GM23338 (cell line): ENCODE measurements around the gene SLC35G2. TPM values are rescaled to one million over a fixed set of nuclear protein-coding genes. Genes with fewer than 3 reads are reported as not detected.
"Not testable (repeated sequence)": the region's sequence is repeated elsewhere in the genome, so short reads cannot be mapped to it uniquely, and the experiment has no call there.

Experiments
- ATAC-seq: fragments of 200-7000 bp; cut with Tn5 transposase; 3 replicates; pipeline ENCODE4 v1.9.1; 2020
- DNase-seq: peaks from one replicate; pipeline ENCODE4 v3.0.0-alpha.2; 2015; ENCODE audit warnings: low spot score
- H2AFZ ChIP-seq: fragments of 200-600 bp; sonication (generic); 2 replicates; pipeline ENCODE4 v1.8.0; 2016; ENCODE audit warnings: antibody characterized with exemption, mild to moderate bottlenecking, moderate library complexity
- H3F3A ChIP-seq: fragments of 200-600 bp; sonication (generic); replicated peaks from 2 replicates; pipeline ENCODE4 v1.8.0; 2017; ENCODE audit warnings: antibody characterized with exemption, mixed run types, low read depth
- H3K27ac ChIP-seq: fragments of 200-600 bp; sonication (generic); 2 replicates; pipeline ENCODE4 v1.6.1; 2016; ENCODE audit warnings: low read depth
- H3K27me3 ChIP-seq: fragments of 200-600 bp; sonication (generic); 2 replicates; pipeline ENCODE4 v1.8.0; 2016; ENCODE audit warnings: mild to moderate bottlenecking, mixed run types, moderate library complexity; ENCODE audit not compliant: insufficient read depth
- H3K36me3 ChIP-seq: fragments of 200-600 bp; sonication (generic); 2 replicates; pipeline ENCODE4 v1.8.0; 2016; ENCODE audit warnings: mild to moderate bottlenecking; ENCODE audit not compliant: insufficient read depth
- H3K4me1 ChIP-seq: fragments of 200-600 bp; sonication (generic); 2 replicates; pipeline ENCODE4 v1.8.0; 2016; ENCODE audit warnings: mild to moderate bottlenecking, moderate library complexity; ENCODE audit not compliant: insufficient read depth
- H3K4me2 ChIP-seq: fragments of 200-600 bp; sonication (generic); 2 replicates; pipeline ENCODE4 v1.7.1; 2017; ENCODE audit warnings: mixed run types
- H3K4me3 ChIP-seq: fragments of 200-600 bp; sonication (generic); 2 replicates; pipeline ENCODE4 v1.6.1; 2016; ENCODE audit warnings: mixed run types
- H3K79me2 ChIP-seq: fragments of 200-600 bp; sonication (generic); replicated peaks from 2 replicates; pipeline ENCODE4 v1.8.0; 2017; ENCODE audit warnings: mild to moderate bottlenecking; ENCODE audit not compliant: insufficient read depth
- H3K9me2 ChIP-seq: fragments of 200-600 bp; sonication (generic); 2 replicates; pipeline ENCODE4 v1.8.0; 2017; ENCODE audit not compliant: insufficient read depth
- H4K20me1 ChIP-seq: fragments of 200-600 bp; sonication (generic); replicated peaks from 2 replicates; pipeline ENCODE4 v1.8.0; 2017; ENCODE audit warnings: mild to moderate bottlenecking; ENCODE audit not compliant: insufficient read depth
- H3K27ac Mint-ChIP-seq: 2 replicates; pipeline ENCODE4 v1.8.0; 2020; ENCODE audit warnings: inconsistent platforms, mild to moderate bottlenecking, moderate library complexity, mixed read lengths
- H3K27me3 Mint-ChIP-seq: 3 replicates; pipeline ENCODE4 v1.8.0; 2022; ENCODE audit warnings: low read depth, mild to moderate bottlenecking, moderate library complexity, mixed read lengths, inconsistent platforms; ENCODE audit not compliant: insufficient read depth, poor library complexity
- H3K36me3 Mint-ChIP-seq: 3 replicates; pipeline ENCODE4 v1.8.0; 2021; ENCODE audit warnings: low read depth, mild to moderate bottlenecking, inconsistent platforms, moderate library complexity, mixed read lengths
- H3K4me1 Mint-ChIP-seq: 3 replicates; pipeline ENCODE4 v1.8.0; 2020; ENCODE audit warnings: mild to moderate bottlenecking, inconsistent platforms, mixed read lengths
- H3K4me3 Mint-ChIP-seq: 3 replicates; pipeline ENCODE4 v1.8.0; 2021; ENCODE audit warnings: moderate library complexity, mild to moderate bottlenecking, inconsistent platforms, mixed read lengths
- H3K9me3 Mint-ChIP-seq: 3 replicates; pipeline ENCODE4 v1.8.0; 2020; ENCODE audit warnings: moderate library complexity, mild to moderate bottlenecking, inconsistent platforms, mixed read lengths
- CREB1 ChIP-seq: fragments of 250-450 bp; sonication (Bioruptor Pico); IDR thresholded peaks from 2 replicates; pipeline ENCODE4 v1.5.0; 2020; ENCODE audit warnings: low read depth, mild to moderate bottlenecking, moderate library complexity
- CTCF ChIP-seq, 2 experiments: fragments of 200-600 bp in 1 of 2; sonication (generic) in 1 of 2; conservative IDR thresholded peaks; 2 replicates each; pipeline versions ENCODE4 v1.5.1 to v1.6.1; 2016 to 2017; ENCODE audit warnings: antibody characterized with exemption in 2 of 2, low read depth in 2 of 2, mild to moderate bottlenecking in 2 of 2, moderate library complexity in 1 of 2
- ETS1 ChIP-seq: IDR thresholded peaks from 2 replicates; pipeline ENCODE4 v1.6.1; 2016; ENCODE audit warnings: antibody characterized with exemption
- POLR2AphosphoS5 ChIP-seq: IDR thresholded peaks from 2 replicates; pipeline ENCODE4 v1.6.1; 2016; ENCODE audit warnings: antibody characterized with exemption, low read depth
- REST ChIP-seq: IDR thresholded peaks from one replicate; pipeline ENCODE4 v1.6.1; 2018; ENCODE audit warnings: antibody characterized with exemption; ENCODE audit not compliant: unreplicated experiment
- STAT1 ChIP-seq: IDR thresholded peaks from one replicate; pipeline ENCODE4 v1.6.1; 2016; ENCODE audit warnings: antibody characterized with exemption; ENCODE audit not compliant: unreplicated experiment
- ZNF462 ChIP-seq: fragments of 250-450 bp; sonication (Bioruptor Pico); IDR thresholded peaks from 2 replicates; pipeline ENCODE4 v1.5.0; 2020; ENCODE audit warnings: mild to moderate bottlenecking, moderate library complexity
- polyA plus RNA-seq: library from polyadenylated mRNA; unstranded; fragments of >200 nt; fragmentation: Nextera tagmentation; extraction: Ambion mirVana; gene quantifications from 2 replicates; pipeline ENCODE4 v1.2.1, GENCODE V29; 2016
- total RNA-seq: library from RNA; depleted of rRNA; stranded (reverse); fragments of >200 nt; shearing (Covaris generic); gene quantifications from 2 replicates; pipeline ENCODE4 v1.2.3, GENCODE V29; 2014

Gene SLC35G2
- total and polyA plus RNA-seq, 2 experiments from 2014 or later: 6.8 to 8.8 TPM

GRCh38 chr3:136900694-136901093 lies 81.8 kb downstream of the SLC35G2 start:
- H3K27ac ChIP-seq, H3F3A ChIP-seq, ATAC-seq, H3K4me3 Mint-ChIP-seq, H3K9me3 Mint-ChIP-seq, H3K36me3 ChIP-seq, H3K9me2 ChIP-seq, H2AFZ ChIP-seq, H3K4me3 ChIP-seq, DNase-seq, H3K27me3 ChIP-seq, H3K27me3 Mint-ChIP-seq: not testable (repeated sequence)
- Mint-ChIP-seq H3K36me3 (peaks cover 12% of the 10 kb centered on the region), H3K27ac (peak overlapping the region; percentile 94), H3K4me1 (peaks cover 51% of the 10 kb centered on the region)
- Histone ChIP-seq H3K79me2 (peaks cover 100% of the 10 kb centered on the region), H3K4me2 (peak overlapping the region; percentile 52), H3K4me1 (peaks cover 60% of the 10 kb centered on the region), H4K20me1 (peaks cover 17% of the 10 kb centered on the region)

- 0 out of 2 replicates have a peak overlapping the region, but pooled peaks have one; percentile 17 for H3K4me3 ChIP-seq
- peaks cover 51% of the 10 kb centered on the region for H3K4me1 Mint-ChIP-seq
- no peak for ATAC-seq
- TF ChIP-seq ETS1 (no peak), STAT1 (no peak), CTCF (conservative IDR thresholded peaks at IDR 0.05; ENCODE audit: low read depth in 2 of 2) (no peak), REST (no peak), ZNF462 (no peak), CREB1 (CRISPR knock-in tag) (no peak), POLR2AphosphoS5 (no peak)
- H3K4me1 ChIP-seq: peaks cover 60% of the 10 kb centered on the region
- no peak overlapping the region for H3K4me3 Mint-ChIP-seq
- H3K36me3 Mint-ChIP-seq: peaks cover 12% of the 10 kb centered on the region
- H3K79me2 ChIP-seq: peaks cover 100% of the 10 kb centered on the region
- H3K36me3 ChIP-seq: no peaks in the 10 kb centered on the region
- H3K9me2 ChIP-seq: no peaks in the 10 kb centered on the region
- no peaks in the 10 kb centered on the region for H3F3A ChIP-seq
- H3K9me3 Mint-ChIP-seq: no peaks in the 10 kb centered on the region; the same call in 2 of the 3 replicates
- no peak overlapping the region for H2AFZ ChIP-seq
- no peaks in the 10 kb centered on the region for H3K27me3 ChIP-seq
- no peak for DNase-seq
- H4K20me1 ChIP-seq: peaks cover 18% of the 10 kb centered on the region
- H3K27me3 Mint-ChIP-seq: peaks cover 3% of the 10 kb centered on the region
- H3K27ac Mint-ChIP-seq: peak overlapping the region; percentile 94
- H3K4me2 ChIP-seq: peak overlapping the region; percentile 52
- H3K27ac ChIP-seq: peak overlapping the region; percentile 72; the same call in 1 of the 2 replicates
These were observed 82.5 kb downstream of the SLC35G2 start for GRCh38 chr3:136901391-136901790.
